GM21737 (cell line): ENCODE data around the gene APBA2.
"Not testable (repeated sequence)": the region's sequence is repeated elsewhere in the genome, so short reads cannot be mapped to it uniquely, and the experiment has no call there.

Source experiments
- ATAC-seq: cut with Tn5 transposase; IDR thresholded peaks from one replicate; pipeline ENCODE4 v1.9.1; 2021; ENCODE audit warnings: mild to moderate bottlenecking, moderate library complexity; ENCODE audit not compliant: unreplicated experiment

Gene APBA2

DNA sequence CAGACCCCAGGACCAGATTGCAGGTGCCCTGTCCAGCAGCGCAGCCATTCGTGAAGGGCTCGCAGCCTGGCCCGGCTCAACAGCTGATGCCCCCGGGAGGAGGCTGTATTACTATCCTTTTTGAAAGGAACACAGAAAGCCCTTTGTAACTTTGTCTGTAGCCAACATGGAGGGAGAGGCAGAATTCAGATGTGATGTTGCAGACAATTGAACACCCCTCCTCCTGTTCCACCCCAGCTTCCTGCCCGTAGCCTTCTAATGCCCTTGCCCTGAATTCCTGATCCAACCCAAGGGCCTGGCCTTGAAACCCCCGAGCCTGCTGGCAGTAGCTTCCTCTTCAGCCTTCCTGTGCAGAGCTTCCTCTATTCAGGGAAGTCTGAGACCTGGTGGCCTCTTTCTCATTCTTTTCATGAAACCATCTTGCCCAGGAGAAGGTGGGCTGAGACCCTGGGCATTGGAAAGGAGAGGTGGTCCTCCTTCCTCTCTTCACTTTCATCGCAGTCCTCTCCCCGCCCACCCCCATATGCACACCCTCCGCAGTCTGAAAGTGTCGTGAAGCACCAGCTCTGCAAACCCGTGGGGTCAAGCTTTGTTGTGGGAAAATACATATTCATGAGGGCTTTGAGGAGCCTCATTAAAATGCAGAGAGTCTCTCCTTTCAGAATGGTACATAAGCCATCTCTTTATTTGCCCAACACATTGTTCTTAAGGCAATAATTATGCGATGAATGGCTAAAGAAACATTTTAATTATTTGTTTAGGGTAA, 109.2 kb downstream of the APBA2 start:
- ATAC-seq, result no peak

- ATAC-seq, result no peak
Measured at GRCh38 chr15:28995705-28996104, 109.9 kb downstream of the APBA2 start.

GRCh38 chr15:28996289-28996688, 110.5 kb downstream of the APBA2 start:
- no peak for ATAC-seq

DNA sequence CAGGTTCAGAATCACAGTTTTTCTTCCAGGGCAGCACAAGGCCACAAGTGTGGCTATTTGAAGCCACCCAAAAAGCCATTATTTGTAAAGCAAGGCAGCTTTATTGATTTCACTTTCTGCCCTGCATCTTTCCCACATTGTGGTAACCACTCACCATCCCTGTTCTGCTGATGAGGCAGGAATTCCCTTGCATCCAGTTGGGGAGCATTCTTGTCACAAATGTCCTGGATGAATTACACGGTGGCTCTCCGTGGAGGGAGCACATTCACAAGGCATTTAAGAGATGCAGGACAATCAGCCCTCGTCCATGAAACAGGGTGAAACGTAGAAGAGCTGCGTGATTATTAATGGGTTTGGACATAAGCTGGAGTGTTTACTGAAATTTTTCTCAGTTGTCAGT, 111.2 kb downstream of the APBA2 start:
- ATAC-seq, result no peak

GRCh38 chr15:28997791-28998190, 112.0 kb downstream of the APBA2 start:
- ATAC-seq, result no peak

GRCh38 chr15:28998511-28998910, 112.7 kb downstream of the APBA2 start:
- no peak for ATAC-seq

- no peak for ATAC-seq
Measured at GRCh38 chr15:29003191-29003839, 117.5 kb downstream of the APBA2 start.

GRCh38 chr15:29003840-29004233, 118.1 kb downstream of the APBA2 start:
- ATAC-seq, result no peak

DNA sequence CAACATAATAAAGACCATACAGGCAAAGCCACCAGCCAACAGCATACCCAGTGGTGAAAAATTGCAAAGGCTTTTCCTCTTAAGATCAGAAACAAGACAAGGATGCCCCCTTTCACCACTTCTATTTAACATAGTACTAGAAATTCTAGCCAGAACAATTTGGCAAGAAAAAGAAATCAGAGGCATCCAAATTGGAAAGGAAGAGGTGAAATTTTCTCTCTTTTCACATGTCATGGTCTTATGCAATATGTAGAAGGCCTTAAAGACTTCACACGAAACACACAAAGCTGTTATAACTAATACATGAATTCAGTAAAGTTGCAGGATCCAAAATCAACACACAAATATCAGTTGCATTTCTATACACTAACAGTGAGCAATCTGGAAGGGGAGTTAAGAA, 120.2 kb downstream of the APBA2 start:
- no peak for ATAC-seq

GRCh38 chr15:29008846-29009245, 123.1 kb downstream of the APBA2 start:
- ATAC-seq, result no peak

- no peak for ATAC-seq
Measured at GRCh38 chr15:29012097-29012496, 126.3 kb downstream of the APBA2 start.

DNA sequence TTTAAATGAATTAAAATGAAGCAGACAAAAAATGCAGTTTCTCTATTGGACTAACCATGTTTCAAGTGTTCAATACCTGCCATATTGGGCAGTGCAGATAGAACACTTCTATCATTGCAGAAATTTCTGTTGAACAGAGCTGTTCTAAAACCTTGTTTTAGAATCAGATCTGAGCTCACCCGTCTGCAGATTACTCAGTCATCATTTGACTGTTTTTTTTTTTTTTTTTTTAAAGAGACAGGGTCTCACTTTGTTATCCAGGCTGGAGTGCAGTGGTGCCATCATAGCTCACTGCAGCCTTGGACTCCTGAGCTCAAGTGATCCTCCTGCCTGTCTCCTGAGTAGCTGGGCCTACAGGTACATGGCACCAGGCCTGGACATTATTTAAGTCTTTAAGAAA, 128.7 kb downstream of the APBA2 start:
- ATAC-seq, result no peak

GRCh38 chr15:29016518-29016917, 130.7 kb downstream of the APBA2 start:
- no peak for ATAC-seq

GRCh38 chr15:29018120-29018805, 132.5 kb downstream of the APBA2 start:
- ATAC-seq, result no peak

GRCh38 chr15:29018995-29019976, 133.5 kb downstream of the APBA2 start:
- ATAC-seq, result no peak

- no peak for ATAC-seq
Measured at GRCh38 chr15:29021857-29022256, 136.1 kb downstream of the APBA2 start.

DNA sequence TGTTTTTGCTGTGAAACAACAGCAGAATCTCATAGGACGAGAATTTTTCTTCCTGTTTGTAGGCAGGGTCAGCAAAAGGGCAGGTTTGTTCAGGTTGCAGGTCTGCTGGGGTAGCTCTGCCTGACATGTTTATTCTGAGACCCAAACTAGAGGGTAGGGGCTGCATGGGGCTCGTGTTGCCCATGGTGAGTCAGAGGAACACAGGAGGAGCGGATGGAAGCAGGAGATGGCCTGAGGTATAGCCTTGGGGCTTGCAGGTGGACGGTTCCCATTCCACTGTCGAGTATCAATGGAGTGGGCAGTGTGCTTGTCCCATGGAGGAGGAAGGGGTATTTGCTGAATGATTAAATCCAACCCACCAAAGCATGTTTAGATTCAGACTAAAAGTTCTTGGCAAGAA, 138.9 kb downstream of the APBA2 start:
- ATAC-seq, result no peak

DNA sequence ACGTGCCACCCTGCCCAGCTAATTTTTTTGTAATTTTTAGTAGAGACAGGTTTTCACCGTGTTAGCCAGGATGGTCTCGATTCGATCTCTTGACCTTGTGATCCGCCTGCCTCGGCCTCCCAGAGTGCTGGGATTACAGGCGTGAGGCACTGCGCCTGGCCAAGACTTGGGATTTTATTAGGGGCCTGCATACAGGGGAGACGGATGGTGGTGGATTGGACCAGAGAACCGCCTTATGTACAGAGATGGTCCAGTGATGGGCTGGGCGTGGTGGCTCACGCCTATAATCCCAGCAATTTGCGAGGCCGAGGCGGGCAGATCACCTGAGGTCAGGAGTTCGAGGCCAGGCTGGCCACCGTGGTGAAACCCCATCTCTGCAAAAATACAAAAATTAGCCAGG, 139.6 kb downstream of the APBA2 start:
- ATAC-seq, result not testable (repeated sequence)

- not testable (repeated sequence) for ATAC-seq
Measured at GRCh38 chr15:29028158-29028557, 142.4 kb downstream of the APBA2 start.

- no peak for ATAC-seq
Measured at GRCh38 chr15:29029651-29030195, 143.9 kb downstream of the APBA2 start.
